GM18519 (cell line): ENCODE measurements around the gene RBM14.
"Not testable (repeated sequence)": the region's sequence is repeated elsewhere in the genome, so short reads cannot be mapped to it uniquely, and the experiment has no call there.

Source experiments
- ATAC-seq: cut with Tn5 transposase; IDR thresholded peaks from one replicate; pipeline ENCODE4 v1.9.1; 2021; ENCODE audit warnings: mild to moderate bottlenecking, moderate library complexity; ENCODE audit not compliant: unreplicated experiment, low FRiP score

RBM14 gene

GRCh38 chr11:66631883-66632282, 15.5 kb downstream of the RBM14 start:
- no peak for ATAC-seq

DNA sequence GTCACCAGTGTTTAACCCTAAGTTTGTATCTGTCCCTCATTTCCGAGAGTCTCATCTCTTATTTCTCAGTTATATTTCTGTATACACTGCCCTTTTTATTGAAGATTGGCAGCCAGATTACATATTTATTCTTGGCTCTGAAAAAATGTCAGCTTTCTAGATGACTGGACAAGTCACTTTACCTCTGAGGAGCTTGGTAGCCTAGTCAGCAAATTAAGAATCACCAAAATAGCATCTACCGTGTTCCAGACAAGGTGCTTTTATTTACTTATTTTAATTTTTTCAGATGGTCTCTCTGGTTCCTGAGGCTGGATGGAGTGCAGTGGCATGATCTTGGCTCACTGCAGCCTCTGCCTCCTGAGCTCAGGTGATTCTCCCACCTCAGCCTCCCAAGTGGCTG, 16.5 kb downstream of the RBM14 start:
- ATAC-seq = no peak

GRCh38 chr11:66636411-66636810, 20.0 kb downstream of the RBM14 start:
- ATAC-seq = no peak

DNA sequence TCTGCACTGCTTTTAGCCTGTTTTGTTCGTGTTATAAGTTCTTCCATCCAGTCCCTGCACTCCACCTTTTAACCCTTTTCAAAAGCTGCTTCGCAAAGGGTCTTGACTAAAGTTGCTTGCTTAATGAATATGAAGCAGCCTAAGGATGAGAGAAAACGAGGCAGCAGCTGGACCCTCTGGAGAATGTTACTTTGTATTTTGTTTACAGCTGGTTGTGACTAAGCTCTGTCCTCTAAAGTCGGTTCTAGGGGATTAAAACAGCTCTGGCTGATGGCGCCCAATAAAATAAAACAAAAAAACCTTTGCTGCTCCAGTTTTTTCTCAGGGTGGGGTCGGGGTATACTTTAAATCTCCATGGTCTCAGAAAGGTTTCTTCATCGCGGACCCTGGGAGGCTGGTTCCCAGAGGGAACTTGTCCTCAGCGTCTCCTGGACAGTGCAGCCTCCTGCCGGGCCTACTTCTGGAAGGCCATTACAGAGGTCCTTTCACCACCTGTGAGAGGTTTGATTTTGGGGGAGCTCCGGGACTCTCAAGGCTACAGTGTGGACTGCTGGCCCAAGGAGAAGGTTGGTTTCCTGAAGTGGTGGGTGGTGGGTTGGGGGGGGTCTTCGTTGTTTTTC, 21.2 kb downstream of the RBM14 start:
- no peak for ATAC-seq

DNA sequence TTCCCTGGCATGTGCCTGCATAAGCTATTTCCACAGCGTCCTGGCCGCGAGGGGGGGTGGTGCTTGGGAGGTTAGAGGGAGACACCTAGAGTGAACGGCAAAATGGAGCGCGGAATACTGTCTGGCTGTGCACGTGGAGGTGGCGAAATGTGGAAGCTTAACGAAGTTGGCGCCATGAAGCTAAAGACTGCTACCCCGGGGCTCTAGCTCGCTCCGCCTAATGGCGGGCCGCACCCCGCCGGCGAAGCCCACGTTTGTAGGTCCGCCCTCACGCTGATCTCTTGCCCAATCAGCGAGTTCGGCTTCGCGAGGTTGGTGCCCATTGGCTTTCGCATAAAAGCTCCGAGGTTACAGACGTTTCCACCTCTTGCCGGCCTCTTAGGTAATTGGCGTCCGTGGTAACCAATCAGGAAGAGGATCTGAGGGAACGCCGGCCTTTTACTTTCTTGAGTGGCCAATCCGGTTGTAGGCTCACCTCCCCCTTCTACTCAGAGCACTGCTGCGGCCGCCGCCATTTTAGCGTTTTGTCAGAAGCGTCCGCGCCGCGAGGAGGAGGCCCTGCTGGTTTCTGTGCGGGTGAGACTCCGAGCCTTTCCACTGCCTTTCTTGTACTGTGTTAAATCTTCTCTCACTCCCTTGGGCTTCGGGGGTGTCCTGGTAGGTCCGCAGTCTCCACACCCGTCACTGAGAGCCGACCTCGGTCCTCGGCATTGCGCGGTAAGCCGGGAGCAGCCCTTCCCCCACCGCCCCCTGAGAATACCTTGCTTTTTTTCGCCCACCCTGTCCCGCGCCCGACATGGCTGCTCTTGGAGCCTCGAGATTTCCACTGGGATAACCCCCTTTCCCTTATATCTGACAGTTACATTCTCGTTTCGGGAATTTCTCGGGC, 22.0 kb downstream of the RBM14 start, which contains the start of gene RBM4:
Gene RBM4, plus strand, starts transcription at position 527 of the 889 bp plus-strand sequence. CDS start 1,009 bp downstream, outside the sequence.
- ATAC-seq = peak; percentile 85

- ATAC-seq = no peak
Measured at GRCh38 chr11:66639066-66639813, 22.8 kb downstream of the RBM14 start.

- ATAC-seq = not testable (repeated sequence)
Measured at GRCh38 chr11:66639814-66640340, 23.4 kb downstream of the RBM14 start.

- no peak for ATAC-seq
Measured at GRCh38 chr11:66641834-66642233, 25.4 kb downstream of the RBM14 start.

DNA sequence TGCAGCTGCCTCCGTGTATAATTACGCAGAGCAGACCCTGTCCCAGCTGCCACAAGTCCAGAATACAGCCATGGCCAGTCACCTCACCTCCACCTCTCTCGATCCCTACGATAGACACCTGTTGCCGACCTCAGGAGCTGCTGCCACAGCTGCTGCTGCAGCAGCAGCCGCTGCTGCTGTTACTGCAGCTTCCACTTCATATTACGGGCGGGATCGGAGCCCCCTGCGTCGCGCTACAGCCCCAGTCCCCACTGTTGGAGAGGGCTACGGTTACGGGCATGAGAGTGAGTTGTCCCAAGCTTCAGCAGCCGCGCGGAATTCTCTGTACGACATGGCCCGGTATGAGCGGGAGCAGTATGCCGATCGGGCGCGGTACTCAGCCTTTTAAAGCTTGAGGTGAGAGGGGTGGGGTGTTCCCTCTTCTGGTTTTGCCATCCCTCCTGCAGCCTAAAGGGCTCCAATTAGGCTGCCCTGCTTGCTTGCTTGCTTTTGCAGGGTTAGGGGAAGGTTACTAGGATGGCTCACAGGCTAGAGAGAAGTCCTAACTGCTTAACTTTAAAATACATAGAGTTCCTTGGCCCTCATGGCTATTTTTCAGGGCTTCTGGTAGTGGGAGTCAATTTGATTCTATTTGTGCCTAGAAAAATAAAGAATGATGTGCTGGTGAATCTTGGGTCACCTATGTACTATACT, 27.5 kb downstream of the RBM14 start:
- no peak for ATAC-seq

DNA sequence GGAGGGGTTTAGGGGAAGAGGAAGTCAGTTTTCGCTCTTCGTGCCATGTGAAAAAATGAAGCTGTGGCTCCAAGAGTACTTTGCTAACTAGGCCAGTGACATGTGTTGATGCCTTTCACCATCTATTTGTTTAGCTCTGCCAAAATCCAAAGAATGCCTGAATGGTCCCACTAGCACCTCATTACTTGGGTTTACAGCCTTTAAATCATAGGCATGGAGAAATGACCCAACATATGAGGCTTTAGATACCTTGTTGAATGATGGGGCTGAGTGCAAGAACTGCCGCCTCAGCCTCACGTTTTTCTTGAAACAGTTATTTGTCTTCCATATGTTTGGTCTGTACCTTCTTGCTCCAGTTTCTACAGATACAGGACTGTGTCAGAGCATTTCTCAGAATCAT, 30.4 kb downstream of the RBM14 start:
- ATAC-seq = no peak

GRCh38 chr11:66649903-66650302, 33.5 kb downstream of the RBM14 start:
- no peak for ATAC-seq

- ATAC-seq = no peak
Measured at GRCh38 chr11:66651016-66651415, 34.6 kb downstream of the RBM14 start.

GRCh38 chr11:66652651-66653050, 36.2 kb downstream of the RBM14 start:
- ATAC-seq = no peak

- ATAC-seq = no peak
Measured at GRCh38 chr11:66653123-66653522, 36.7 kb downstream of the RBM14 start.

DNA sequence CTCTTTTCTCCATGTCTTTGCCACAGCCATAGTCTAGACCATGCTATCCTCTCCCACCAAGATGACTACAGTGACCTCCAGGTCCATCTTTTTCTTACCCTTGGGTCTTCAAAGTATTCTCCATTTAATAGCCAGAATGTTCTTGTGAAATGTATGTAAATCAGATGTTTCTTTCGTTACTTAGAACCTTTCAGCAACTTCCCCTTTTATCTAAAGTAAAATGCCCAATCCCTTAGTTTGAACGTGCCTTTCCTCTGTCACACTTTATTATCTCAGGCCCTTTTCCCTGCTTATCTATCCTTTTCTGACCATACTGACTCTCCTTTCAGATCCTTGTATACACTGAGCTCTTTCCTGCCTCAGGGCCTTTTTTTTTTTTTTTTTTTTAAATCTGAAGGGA, 43.3 kb downstream of the RBM14 start:
- no peak for ATAC-seq

DNA sequence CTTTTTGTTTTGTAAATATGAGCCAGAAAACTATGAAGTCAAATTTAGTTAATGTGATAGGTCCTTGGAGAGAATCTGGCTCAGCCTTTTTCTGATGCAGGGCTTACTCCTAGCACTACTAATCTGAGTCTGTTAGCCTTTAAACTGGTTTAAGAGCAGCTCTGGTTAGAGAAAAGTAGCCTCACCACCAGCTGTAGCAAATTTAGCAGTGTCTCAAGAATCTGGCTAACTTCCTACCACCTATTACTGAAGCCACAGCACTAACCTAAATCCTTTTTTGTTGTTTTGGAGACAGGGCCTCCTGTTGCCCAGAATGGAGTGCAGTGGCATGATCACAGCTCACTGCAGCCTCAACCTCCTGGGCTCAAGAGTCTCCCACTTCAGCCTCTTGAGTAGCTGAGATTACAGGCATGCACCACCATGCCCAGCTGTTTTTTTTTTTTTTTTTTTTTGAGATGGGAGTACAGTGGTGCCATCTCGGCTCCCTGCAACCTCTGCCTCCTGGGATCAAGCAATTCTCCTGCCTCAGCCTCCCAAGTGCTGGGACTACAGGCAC, 47.4 kb downstream of the RBM14 start:
- no peak for ATAC-seq

GRCh38 chr11:66665369-66665768, 48.9 kb downstream of the RBM14 start:
- no peak for ATAC-seq

DNA sequence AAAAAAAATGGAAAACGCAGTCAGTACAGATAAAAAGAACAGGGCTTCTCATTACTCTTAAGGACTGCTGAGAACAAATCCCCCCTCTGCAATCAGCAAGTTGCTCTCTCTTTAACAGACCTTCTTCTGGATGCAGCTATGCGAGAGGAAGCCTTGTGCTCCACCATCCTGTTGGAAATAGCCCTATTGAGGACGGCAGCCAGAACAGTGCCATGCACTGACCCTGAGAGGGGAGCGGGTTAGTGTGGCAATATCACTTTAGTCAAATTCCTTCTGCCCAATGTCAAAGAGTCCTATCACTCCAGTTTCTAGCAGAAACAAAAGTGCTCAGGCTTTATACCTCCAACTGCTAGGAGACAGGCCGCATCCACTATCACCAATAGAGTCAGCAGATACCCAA, 54.4 kb downstream of the RBM14 start:
- ATAC-seq = no peak

DNA sequence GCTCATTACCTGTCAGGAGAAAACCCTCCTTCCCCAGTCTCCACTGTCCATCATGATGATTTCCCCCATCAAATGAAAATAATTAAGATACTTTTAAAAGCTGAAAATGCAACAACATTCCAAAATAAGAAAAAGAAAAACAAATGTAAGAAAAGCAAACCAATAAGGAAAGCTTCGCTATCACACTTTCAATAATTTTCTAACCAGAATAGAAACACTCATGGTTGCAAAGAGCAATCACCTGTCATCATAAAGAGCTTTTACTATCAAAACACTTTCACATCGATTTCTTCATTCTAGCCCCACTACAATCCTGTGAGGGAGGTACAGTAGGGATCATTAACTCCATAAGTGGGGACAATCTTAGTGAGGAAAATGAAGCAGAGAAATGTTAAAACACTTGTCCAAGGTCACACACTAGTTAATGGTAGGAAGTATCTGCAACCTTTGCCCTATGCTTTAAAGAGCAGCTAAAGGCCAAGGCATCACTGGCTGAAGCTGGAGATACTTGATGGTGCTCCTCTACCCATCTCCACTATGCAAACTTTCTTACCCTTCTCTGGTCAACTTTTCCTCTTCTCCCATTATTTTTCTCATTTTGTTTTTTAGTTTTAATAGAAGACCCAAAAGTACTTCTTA, 58.7 kb downstream of the RBM14 start:
- ATAC-seq = no peak
